GM10248 (cell line): ENCODE results near the gene NDUFV2.

Experiments
- CTCF ChIA-PET: fragments of 300-600 bp; sonication (Branson Sonifier 250); formaldehyde crosslinking; extraction: SDS; loops from one replicate; lab custom pipeline; 2021; ENCODE audit warnings: antibody characterized with exemption; lab: Yijun Ruan, JAX
- POLR2A ChIA-PET: fragments of 350-650 bp; sonication (Branson Sonifier 250); formaldehyde crosslinking; extraction: SDS; loops from one replicate; lab custom pipeline; 2020; ENCODE audit warnings: antibody characterized with exemption; lab: Yijun Ruan, JAX
- DNase-seq: peaks from one replicate; pipeline ENCODE4 v3.0.0; 2012; ENCODE audit errors: extremely low spot score
- TF ChIP-seq, protein P1 (sequence below): IDR thresholded peaks from 2 replicates; pipeline ENCODE4 v1.5.1; 2012; ENCODE audit warnings: mild to moderate bottlenecking, low read depth; ENCODE audit errors: extremely low read depth, missing control alignments, control extremely low read depth

Gene NDUFV2

DNA sequence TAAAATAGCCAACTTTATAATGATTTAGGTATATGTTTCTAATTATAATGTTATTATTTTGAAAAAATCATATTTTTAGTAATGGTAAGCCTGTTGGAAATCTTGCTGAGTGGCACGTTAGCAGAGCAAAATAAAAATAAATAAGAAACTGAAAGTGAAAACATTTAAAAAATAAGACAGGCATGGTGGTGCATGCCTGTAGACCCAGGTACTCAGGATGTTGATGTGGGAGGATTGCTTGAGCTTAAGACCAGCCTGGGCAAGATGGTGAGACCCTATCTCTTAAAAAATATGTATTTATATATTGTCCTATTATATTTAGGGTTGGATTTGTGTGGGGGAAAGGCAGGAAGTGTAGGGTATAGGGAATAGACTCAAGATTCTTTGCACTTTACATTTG is 18.3 kb downstream of the NDUFV2 start:
- no peak for DNase-seq
- ChIA-PET POLR2A (no interaction called here), CTCF (interaction anchor here (0.8 to 2.4 kb wide), 2 partner anchors 11 to 38 kb away, joined by 3 to 7 read pairs; no protein-coding TSS in a partner anchor)
- TF ChIP-seq, protein P1, sequence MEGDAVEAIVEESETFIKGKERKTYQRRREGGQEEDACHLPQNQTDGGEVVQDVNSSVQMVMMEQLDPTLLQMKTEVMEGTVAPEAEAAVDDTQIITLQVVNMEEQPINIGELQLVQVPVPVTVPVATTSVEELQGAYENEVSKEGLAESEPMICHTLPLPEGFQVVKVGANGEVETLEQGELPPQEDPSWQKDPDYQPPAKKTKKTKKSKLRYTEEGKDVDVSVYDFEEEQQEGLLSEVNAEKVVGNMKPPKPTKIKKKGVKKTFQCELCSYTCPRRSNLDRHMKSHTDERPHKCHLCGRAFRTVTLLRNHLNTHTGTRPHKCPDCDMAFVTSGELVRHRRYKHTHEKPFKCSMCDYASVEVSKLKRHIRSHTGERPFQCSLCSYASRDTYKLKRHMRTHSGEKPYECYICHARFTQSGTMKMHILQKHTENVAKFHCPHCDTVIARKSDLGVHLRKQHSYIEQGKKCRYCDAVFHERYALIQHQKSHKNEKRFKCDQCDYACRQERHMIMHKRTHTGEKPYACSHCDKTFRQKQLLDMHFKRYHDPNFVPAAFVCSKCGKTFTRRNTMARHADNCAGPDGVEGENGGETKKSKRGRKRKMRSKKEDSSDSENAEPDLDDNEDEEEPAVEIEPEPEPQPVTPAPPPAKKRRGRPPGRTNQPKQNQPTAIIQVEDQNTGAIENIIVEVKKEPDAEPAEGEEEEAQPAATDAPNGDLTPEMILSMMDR = no peak

DNA sequence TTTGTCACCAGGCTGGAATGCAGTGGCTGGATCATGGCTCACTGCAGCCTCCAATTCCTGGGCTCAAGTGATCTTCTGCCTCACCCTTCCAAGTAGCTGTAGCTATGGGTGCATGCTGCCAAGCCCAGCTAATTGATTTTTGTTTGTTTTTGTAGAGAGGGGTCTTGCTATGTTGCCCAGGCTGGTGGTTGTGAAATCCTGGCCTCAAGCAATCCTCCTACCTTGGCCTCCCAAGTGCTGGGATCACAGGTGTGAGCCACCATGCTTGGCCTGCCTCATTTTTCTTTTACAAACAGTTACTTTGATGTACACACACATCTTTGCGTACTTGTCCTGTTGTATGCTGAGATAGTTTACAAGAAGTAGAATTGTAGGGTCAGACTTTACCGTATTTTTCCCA is 21.0 kb downstream of the NDUFV2 start:
- ChIA-PET POLR2A (interaction anchor here (0.7 kb wide), 1 partner anchor 57 kb away, joined by 3 read pairs; no protein-coding TSS in a partner anchor), CTCF (no interaction called here)
- DNase-seq = no peak
- TF ChIP-seq, protein P1 = no peak

DNA sequence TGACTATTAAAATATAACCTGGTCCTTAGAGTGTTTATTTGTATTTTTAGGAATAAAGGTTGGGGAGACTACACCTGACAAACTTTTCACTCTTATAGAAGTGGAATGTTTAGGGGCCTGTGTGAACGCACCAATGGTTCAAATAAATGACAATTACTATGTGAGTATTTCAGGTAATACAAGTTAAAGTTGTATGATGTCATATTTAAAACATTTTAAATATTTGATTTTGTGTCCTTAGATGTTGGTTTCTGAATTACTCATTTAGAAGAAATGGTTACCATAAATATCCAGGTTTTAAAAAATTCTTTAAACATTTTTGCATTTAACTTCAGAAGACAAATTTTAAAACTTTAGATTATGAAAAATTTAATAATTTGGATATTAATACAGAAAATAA is 22.3 kb downstream of the NDUFV2 start:
- ChIA-PET POLR2A (no interaction called here), CTCF (interaction anchor here (1.1 to 2.2 kb wide), 3 partner anchors 10 to 51 kb away, joined by 3 to 10 read pairs (median 3); no protein-coding TSS in a partner anchor)
- TF ChIP-seq, protein P1 = no peak
- no peak for DNase-seq

DNA sequence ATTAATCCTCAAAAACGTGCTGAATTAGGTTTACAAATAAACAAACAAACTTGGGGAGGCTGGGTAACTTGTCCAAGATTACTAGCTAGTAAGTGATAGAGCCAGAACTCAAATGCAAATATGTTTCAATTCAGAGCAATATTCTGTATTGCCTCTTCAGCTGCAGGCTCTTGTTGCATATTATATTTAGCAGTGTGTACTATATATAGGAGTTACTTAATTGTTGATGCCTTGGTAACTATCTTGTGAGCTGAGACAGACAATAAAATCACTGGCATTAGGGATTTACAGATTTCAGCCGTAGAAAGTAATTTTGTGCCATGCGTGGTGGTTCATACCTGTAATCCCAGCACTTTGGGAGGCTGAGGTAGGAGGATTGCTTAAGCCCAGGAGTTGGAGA is 23.8 kb downstream of the NDUFV2 start:
- TF ChIP-seq, protein P1 = no peak
- DNase-seq = no peak
- ChIA-PET CTCF (interaction anchor here (1.3 to 2.2 kb wide), 7 partner anchors 9 to 390 kb away, joined by 3 to 10 read pairs (median 4); no protein-coding TSS in a partner anchor), POLR2A (no interaction called here)

DNA sequence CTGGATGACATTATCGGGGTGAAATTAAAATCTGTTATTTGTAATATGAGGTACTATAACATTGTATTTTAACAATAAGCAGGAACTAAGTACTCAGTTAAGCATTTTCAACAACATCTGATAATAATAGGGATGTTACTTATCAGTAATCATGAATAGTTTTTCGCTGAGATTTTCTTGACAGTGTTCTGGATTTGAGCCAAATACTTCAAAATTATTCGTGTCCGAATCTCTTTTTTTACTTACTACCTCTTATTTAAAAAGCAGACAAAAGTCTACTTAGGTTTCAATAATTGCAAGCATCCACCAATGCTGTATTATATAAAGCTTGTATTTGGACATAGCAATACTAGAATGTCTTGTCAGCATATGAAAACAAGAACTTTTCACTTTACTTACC is 27.7 kb downstream of the NDUFV2 start:
- CTCF ChIA-PET = no interaction called here
- POLR2A ChIA-PET = no interaction called here

DNA sequence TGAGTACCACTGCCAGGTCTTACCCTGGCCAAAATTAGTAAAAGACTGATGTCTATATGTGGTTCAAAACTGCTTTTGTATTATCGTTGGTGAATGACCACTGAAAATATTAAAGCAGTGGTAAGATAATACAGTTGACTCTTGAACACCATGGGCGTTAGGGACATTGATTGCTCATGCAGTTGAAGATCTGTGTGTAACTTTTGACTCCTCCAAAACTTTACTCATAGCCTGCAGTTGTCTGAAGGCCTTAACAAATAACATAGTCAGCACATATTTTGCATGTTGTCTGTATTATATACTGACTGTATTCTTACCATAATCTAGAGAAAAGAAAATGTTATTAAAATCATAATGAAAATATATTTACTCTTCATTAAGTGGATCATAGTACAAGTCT is 28.3 kb downstream of the NDUFV2 start:
- TF ChIP-seq, protein P1 = no peak
- ChIA-PET POLR2A (no interaction called here), CTCF (no interaction called here)
- no peak for DNase-seq

More for the DNA sequence above, 27.7 kb downstream of the NDUFV2 start:
- DNase-seq = no peak
- TF ChIP-seq, protein P1 = no peak
